AG04450 (cell line): ENCODE data around the gene IER2. TPM values are rescaled to one million over a fixed set of nuclear protein-coding genes. Genes with fewer than 3 reads are reported as not detected.

Experiments
- CTCF ChIA-PET: fragments of 300-600, 350-600 bp; formaldehyde crosslinking; extraction: SDS; loops from one replicate; lab custom pipeline; 2022; ENCODE audit warnings: antibody characterized with exemption, inconsistent platforms; lab: Charles Lee
- POLR2A ChIA-PET: fragments of 350-600 bp; formaldehyde crosslinking; extraction: SDS; loops from one replicate; lab custom pipeline; 2021; ENCODE audit warnings: antibody characterized with exemption, inconsistent platforms; lab: Yijun Ruan, JAX
- DNase-seq: peaks from one replicate; pipeline ENCODE4 v3.0.0-alpha.2; 2011; ENCODE audit warnings: low read depth, low spot score
- H3K27ac ChIP-seq: one replicate; pipeline ENCODE4 v1.5.1; 2012; ENCODE audit warnings: low read depth, low read length, control low read depth
- H3K27me3 ChIP-seq: one replicate; pipeline ENCODE4 v1.6.0; 2012; ENCODE audit warnings: low read length; ENCODE audit not compliant: control insufficient read depth, insufficient read depth
- H3K4me3 ChIP-seq: 2 replicates; pipeline ENCODE4 v1.5.1; 2011; ENCODE audit warnings: mild to moderate bottlenecking, low read depth, low read length, control low read depth
- H3K9me3 ChIP-seq: 2 replicates; pipeline ENCODE4 v1.5.1; 2012; ENCODE audit warnings: low read length; ENCODE audit not compliant: control insufficient read depth, insufficient read depth
- polyA plus RNA-seq: library from polyadenylated mRNA; depleted of rRNA; stranded (reverse); fragments of >200 nt; gene quantifications from 2 replicates; pipeline ENCODE4 v1.2.3, GENCODE V29; 2011
- TF ChIP-seq, protein P1 (sequence below): IDR thresholded peaks from 2 replicates; pipeline ENCODE4 v1.5.1; 2011; ENCODE audit warnings: low read depth, low read length, control low read depth, inconsistent platforms

The IER2 gene
- polyA plus RNA-seq, 1 experiment = 15.3 TPM

GRCh38 chr19:13154241-13154778 is 4.1 kb downstream of the IER2 start:
- peak; percentile 86 for DNase-seq
- CTCF ChIA-PET = interaction anchor here (1.4 to 1.8 kb wide), 2 partner anchors 108 to 177 kb away, joined by 5 to 6 read pairs; no protein-coding TSS in a partner anchor
- Histone ChIP-seq H3K27ac (peak overlapping the region; percentile 96), H3K4me3 (peak overlapping the region; percentile 97), H3K27me3 (no peaks in the 10 kb centered on the region), H3K9me3 (peaks cover 6% of the 10 kb centered on the region; the same call in 1 of the 2 replicates)
- POLR2A ChIA-PET = interaction anchor here (0.6 to 2.5 kb wide), 9 partner anchors 9 to 108 kb away, joined by 3 to 37 read pairs (median 3); partner anchors contain the start of gene NACC1
- TF ChIP-seq, protein P1, sequence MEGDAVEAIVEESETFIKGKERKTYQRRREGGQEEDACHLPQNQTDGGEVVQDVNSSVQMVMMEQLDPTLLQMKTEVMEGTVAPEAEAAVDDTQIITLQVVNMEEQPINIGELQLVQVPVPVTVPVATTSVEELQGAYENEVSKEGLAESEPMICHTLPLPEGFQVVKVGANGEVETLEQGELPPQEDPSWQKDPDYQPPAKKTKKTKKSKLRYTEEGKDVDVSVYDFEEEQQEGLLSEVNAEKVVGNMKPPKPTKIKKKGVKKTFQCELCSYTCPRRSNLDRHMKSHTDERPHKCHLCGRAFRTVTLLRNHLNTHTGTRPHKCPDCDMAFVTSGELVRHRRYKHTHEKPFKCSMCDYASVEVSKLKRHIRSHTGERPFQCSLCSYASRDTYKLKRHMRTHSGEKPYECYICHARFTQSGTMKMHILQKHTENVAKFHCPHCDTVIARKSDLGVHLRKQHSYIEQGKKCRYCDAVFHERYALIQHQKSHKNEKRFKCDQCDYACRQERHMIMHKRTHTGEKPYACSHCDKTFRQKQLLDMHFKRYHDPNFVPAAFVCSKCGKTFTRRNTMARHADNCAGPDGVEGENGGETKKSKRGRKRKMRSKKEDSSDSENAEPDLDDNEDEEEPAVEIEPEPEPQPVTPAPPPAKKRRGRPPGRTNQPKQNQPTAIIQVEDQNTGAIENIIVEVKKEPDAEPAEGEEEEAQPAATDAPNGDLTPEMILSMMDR = no peak

DNA sequence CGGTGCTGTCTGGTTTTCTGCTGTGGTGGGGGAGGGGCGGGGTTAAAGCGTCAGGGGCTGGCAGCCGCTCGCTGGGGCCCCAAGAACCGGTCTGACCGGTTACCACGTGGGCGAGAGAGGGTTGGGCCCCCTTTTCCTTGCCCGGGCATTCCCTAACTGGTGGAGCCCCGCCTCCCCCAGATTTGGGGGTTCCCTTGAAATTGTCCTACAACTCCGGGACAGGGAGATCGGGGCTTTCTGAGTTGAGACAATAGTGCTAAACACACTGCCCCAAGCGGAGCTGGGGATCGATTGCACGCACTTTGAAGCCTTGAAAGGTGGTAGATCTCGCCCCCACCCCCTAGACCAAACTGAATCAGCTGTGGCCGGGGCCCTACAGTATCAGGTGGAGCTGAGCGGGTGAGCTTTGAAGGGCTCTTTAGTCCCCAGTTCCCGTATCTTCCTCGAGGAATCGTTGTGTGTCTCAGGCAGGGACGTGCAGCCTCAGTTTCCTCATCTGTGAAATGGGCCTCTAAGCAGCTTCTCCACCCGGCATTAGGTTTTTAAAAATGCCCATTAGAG is 4.8 kb downstream of the IER2 start:
- H3K9me3 ChIP-seq = peaks cover 6% of the 10 kb centered on the region; the same call in 1 of the 2 replicates
- CTCF ChIA-PET = interaction anchor here (0.8 to 1.8 kb wide), 4 partner anchors 23 to 177 kb away, joined by 3 to 6 read pairs (median 4); no protein-coding TSS in a partner anchor
- peak overlapping the region; percentile 96 for H3K27ac ChIP-seq
- peak overlapping the region; percentile 97 for H3K4me3 ChIP-seq
- no peak for DNase-seq
- no peaks in the 10 kb centered on the region for H3K27me3 ChIP-seq
- POLR2A ChIA-PET = interaction anchor here (0.6 to 2.5 kb wide), 7 partner anchors 8 to 432 kb away, joined by 3 to 37 read pairs (median 4); no protein-coding TSS in a partner anchor
- TF ChIP-seq, protein P1 = peak; percentile 32; the same call in 1 of the 2 replicates

DNA sequence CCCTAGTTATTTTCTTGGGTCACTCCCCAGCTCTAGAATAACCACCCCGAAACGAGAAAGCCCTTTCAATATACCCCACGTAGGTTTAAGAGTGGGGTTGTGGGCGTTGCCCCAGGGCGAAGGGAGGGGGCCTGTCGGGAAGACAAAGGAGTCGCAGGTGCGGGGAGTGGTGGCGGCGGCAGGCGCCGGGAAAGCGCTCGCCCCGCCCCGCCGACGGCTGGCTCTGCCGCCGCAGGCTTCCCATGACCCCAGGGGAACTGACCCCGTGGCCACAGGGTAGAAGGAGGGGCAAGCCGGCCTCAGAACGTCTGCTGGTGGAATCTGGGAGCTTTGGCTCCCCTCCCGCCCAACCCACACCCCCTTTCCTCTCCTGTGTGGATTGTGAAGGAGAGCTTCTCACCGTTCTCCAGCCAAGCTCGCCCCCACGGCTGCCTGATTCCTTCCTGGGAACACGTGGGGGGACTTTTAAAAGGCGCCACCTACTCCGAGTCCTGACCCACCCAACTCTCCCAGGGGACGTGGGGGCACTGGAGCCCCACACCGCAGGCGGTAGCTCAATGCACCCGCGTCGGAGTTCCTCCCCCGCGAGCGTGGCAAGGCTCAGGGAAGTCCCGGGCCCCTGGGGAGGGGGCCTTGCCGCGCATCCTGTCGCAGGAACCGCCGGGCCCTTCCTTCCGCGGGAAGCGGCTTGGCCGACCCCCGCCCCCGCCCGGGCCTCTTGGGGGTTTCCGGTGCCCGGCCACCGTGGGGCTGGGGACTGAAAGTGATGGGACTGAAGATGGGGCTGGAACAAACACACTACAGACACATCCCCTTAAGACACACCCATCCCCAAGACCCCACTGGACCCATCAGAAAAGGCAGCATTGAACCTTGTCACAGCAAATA is 5.5 kb downstream of the IER2 start:
- CTCF ChIA-PET = interaction anchor here (0.8 to 1.8 kb wide), 4 partner anchors 24 to 178 kb away, joined by 3 to 6 read pairs (median 4); no protein-coding TSS in a partner anchor

DNA sequence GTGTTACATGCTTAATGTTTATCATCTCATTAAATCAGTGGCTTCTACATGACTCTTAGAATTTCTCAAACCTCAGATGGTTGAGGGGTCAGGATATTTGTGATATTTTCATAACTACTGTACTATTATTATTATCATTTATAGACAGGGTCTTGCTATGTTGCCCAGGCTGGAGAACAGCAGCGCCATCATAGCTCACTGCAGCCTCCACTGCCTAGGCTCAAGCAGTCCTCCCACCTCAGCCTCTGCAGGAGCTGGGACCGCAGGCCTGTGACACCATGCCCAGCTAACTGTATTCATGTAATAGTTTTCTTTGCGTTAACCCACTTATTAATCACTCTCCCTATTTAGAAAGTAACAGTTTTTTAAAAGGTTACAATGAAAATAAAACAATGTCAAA is 9.5 kb downstream of the IER2 start:
- DNase-seq = no peak
- H3K27me3 ChIP-seq = no peaks in the 10 kb centered on the region
- H3K9me3 ChIP-seq = no peaks in the 10 kb centered on the region; the same call in 1 of the 2 replicates
- CTCF ChIA-PET = interaction anchor here (1.0 kb wide), 1 partner anchor 194 kb away, joined by 3 read pairs; no protein-coding TSS in a partner anchor
- no peak overlapping the region for H3K4me3 ChIP-seq
- POLR2A ChIA-PET = no interaction called here
- H3K27ac ChIP-seq = no peak overlapping the region
- TF ChIP-seq, protein P1 = no peak

More for the DNA sequence above, 5.5 kb downstream of the IER2 start:
- POLR2A ChIA-PET = interaction anchor here (0.5 to 2.5 kb wide), 9 partner anchors 8 to 432 kb away, joined by 3 to 37 read pairs (median 4); no protein-coding TSS in a partner anchor
- TF ChIP-seq, protein P1 = no peak
- peak overlapping the region; percentile 96 for H3K27ac ChIP-seq
- peak overlapping the region; percentile 97 for H3K4me3 ChIP-seq
- H3K9me3 ChIP-seq = peaks cover 6% of the 10 kb centered on the region; the same call in 1 of the 2 replicates
- no peak for DNase-seq
- no peaks in the 10 kb centered on the region for H3K27me3 ChIP-seq
